CD4-positive, alpha-beta T cell treated with Interleukin-17A for 1 hour (primary cell): ENCODE results near the gene POU2F3.
"Not testable (repeated sequence)": the region's sequence is repeated elsewhere in the genome, so short reads cannot be mapped to it uniquely, and the experiment has no call there.

ENCODE experiments used
- DNase-seq: peaks from one replicate; pipeline ENCODE4 v3.0.0-alpha.2; 2020

Gene POU2F3

DNA sequence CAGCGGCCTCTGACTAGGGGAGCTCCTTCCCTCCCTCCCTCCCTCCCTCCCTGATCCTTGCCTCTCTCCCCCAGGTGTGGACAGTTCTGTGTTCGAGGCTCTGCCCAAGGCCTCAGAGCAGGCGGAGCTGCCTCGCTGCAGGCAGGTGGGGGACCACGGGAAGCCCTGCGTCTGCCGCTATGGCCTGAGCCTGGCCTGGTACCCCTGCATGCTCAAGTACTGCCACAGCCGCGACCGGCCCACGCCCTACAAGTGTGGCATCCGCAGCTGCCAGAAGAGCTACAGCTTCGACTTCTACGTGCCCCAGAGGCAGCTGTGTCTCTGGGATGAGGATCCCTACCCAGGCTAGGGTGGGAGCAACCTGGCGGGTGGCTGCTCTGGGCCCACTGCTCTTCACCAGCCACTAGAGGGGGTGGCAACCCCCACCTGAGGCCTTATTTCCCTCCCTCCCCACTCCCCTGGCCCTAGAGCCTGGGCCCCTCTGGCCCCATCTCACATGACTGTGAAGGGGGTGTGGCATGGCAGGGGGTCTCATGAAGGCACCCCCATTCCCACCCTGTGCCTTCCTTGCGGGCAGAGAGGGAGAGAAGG, 11.1 kb upstream of the POU2F3 start:
- no peak for DNase-seq

- peak; percentile 19 for DNase-seq
These were observed 10.2 kb upstream of the POU2F3 start for GRCh38 chr11:120229451-120230424.

GRCh38 chr11:120230433-120231071, 9.4 kb upstream of the POU2F3 start:
- no peak for DNase-seq

DNA sequence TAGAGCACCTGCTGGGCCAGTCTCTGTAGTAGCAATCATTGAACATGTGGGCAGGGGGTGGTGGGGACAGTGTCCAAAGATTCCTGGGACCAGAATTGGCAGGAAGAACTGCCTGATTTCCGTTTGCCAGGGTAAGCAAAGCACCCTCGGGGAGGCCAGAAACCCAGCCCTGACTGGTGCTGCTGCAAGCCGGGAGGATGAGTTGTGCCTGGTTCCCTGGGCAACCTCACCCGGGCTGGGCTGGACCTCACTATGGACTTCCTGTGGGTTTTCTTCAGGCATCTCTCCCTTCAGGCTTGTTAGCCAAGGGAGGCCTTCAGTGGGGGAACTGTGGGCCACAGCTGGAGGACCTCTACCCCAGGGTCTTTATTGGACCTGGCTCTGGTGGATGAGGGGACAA, 8.0 kb upstream of the POU2F3 start:
- DNase-seq = no peak

DNA sequence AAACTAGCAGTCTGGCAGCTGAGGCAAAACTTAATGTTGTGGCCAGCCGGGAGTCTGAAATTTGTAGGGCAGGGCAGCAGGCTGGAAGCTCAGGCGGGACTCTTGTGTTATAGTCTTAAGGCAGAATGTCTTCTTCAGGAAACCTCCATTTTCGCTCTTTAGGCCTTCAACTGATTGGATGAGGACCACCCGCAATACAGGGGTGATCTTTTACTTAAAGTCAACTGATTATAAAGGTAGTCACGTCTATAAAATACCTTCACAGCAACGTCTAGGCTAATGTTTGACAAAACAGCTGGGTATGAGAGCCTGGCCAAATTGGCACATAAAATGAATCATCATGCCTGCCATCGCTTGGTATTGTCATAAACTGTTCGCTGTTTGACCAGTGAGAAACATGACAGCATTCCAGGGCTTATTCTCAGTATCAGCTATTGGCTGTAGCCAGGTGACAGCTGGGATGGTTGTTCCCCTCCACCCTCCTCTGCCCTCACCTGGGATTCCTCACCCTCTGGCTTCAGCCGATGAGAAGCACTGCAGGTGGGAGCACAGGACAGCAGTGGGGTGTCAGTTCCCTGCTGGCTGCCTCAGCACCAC, 6.6 kb upstream of the POU2F3 start:
- no peak for DNase-seq

- peak; percentile 36 for DNase-seq
These were observed 4.8 kb upstream of the POU2F3 start for GRCh38 chr11:120235024-120235628.

- DNase-seq = no peak
These were observed 3.5 kb upstream of the POU2F3 start for GRCh38 chr11:120236169-120237107.

- DNase-seq = no peak
These were observed 846 bp upstream of the POU2F3 start for GRCh38 chr11:120238968-120239620.

DNA sequence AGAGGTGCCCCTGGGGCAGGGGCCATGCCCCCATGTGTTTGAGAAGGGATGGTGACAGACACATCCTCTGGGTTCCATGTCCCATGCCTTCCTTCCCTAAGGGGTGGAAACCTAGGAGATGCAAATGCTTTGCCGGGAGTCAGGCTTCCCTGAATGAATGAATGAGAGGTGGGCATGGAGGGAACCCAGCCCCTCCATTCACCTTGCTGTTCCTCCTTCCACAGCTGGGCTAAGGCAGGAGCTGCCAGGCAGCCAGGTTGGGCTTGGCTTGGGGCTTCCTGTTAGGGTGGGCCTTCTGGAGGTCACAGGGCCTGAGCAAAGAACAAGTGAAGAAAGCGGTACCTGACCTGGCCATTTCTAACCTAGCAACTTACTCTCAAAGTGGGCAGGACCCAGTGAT, 926 bp downstream of the POU2F3 start:
- no peak for DNase-seq

DNA sequence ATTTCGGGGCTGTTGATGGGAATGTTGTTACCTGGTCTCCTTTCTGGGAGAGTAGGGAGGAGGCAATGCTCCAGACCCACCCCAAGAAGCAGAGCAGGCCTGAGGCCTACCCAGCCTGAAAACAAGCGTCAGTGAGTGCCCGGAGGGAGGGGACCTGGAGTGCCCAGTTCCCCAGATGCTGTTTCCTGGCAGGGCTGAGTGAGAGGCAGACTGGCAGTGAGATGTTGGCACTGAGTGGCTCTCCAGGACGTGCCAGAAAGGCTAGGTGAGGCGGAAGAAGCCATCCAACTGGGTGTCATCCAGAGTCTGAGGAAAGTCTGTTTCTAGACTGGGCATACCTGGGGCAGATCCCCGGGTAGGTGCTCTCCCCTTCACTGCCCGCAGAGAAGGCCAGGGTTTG, 1.3 kb downstream of the POU2F3 start:
- no peak for DNase-seq

- no peak for DNase-seq
These were observed 3.3 kb downstream of the POU2F3 start for GRCh38 chr11:120243221-120243620.

- no peak for DNase-seq
These were observed 4.8 kb downstream of the POU2F3 start for GRCh38 chr11:120244476-120245365.

DNA sequence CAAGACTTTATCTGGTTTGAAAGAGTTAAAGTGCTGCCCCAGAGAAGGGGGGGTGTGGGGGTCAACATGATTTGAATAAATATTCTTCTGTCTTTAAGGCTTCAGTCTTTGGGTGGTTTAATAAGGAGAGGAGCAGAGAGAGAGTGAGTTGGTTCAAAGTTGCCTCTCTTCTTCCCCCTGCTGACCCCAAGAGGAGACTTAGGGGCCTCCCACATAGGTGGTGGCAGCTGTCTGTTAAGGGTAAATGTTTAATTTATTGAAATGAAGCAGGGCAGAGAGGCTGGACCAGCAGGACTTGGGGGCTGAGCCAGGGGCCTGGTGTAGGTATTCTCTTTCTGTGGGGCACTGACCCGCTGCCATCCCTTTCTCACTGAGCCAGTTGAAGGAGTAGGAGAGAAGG, 5.5 kb downstream of the POU2F3 start:
- DNase-seq = no peak

GRCh38 chr11:120248551-120249278, 8.8 kb downstream of the POU2F3 start:
- no peak for DNase-seq

DNA sequence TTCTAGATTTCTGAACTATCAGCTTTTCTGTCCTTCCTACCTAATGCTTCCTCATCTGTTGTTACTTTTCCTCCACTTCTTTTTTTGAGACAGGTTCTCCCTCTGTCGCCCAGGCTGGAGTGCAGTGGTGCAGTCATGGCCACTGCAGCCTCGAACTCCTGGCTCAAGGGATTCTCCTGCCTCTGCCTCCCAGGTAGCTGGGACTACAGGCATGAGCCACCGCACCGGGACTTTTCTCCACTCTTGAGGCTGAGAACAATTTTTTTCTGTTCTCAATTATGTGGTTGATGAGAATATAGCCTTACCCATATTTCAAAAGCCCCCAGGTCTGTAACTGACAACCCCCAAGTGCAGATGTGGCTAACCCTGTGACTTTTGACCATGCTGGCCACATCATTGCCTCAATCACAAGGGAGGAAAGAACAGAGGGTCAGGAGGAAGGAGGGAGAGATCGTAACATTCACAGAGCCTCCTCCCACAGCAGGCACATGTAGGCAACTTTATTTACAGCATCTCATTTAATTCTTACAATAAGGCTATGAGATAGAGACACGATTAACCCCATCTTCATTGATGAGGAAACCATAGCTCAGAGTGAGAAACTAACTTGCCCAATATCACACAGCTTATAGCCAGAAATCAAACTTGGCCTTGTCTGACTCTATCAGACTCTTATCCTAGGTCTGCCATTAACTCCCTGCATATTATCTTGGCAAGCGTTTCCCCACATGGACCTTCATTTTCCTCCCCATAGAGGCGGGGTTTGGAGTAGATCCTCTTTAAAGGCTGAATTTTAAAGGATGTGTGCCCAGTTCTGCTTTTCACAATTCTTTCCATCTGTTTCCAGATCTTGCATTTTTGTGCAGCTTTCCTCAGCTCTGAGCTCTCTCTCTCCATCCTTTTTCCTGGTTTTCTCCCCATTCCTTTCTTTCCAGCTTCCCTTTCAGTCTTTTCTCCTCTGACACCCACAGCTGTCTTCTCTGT, 9.6 kb downstream of the POU2F3 start:
- DNase-seq = no peak

DNA sequence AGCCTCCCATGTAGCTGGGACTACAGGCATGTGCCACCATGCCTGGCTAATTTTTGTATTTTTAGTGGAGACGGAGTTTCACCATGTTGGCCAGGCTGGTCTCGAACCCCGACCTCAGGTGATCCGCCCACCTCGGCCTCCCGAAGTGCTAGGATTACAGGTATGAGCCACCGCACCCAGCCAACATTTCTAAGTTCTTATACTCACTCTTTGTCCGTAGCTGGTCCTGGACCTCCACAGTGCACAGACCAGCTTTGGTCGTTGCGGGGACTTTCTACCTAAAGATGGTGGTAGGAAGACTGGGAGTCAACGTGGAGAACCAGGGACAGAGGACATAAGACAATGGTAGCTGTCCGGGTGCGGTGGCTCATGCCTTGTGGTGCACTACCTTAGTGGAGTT, 13.4 kb downstream of the POU2F3 start:
- DNase-seq = not testable (repeated sequence)

DNA sequence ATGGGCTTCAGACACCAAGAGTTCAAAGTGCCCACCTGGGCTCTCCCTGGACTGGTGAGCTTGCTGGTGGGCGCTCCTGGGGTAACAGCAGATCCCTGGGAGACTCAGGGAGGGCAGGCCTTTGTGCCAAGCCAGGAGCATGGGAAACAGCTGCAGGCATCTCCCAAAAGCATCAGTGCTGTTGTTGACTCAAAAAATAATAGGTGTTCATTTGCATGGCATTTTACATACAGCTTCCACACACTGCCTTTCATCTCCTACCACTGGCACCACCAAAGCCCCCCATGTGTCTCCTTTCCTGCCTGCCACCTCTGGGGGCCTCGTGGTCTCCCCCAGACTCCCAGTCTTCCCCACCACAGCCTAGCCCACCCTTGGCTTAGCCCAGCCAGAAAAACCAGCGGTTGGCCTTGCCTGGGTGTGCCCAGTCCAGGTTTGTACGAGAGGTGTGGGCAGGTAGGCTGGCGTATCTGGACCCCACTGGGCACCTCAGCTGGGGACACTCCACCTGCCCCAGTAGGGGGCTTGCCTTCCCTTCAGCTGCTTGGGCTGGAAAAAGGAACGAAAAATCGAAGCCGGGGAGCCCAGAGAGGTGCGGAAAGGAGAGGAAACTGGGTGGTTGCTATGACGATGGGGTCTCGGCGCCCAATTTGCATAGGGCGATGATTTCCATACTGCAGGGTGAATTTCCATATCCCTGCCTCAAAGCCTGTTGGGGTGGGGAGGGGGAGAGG, 15.0 kb downstream of the POU2F3 start:
- DNase-seq = no peak

- DNase-seq = no peak
These were observed 15.6 kb downstream of the POU2F3 start for GRCh38 chr11:120255519-120255866.
